GM12873 (cell line): ENCODE data around the gene AGPAT3.

Source experiments
- TF ChIP-seq, protein P1 (sequence below): IDR thresholded peaks from 2 replicates; pipeline ENCODE4 v1.5.1; 2012; ENCODE audit warnings: low read depth, mild to moderate bottlenecking, moderate library complexity, low read length, control low read depth; ENCODE audit not compliant: insufficient read depth; ENCODE audit errors: missing control alignments

Gene AGPAT3

DNA sequence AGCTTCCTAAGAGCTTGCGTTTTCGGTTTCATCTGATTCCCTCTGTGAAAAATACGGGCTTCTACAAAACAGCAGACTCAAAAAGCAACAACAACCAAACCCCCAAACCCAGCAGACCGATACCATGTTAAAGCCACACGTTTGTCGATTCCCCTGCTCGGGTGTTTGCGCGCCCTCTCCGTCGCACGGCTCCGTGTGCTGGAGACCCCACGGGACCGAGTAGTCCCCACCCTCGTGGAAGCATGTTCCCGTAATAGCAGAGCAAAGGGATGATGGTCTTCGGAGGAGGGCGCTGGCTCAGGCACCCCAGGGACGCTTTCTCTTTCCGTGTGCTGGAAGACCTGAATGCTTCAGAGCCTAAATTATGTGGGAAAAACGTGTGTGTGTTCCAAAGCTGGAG, 42.7 kb downstream of the AGPAT3 start:
- TF ChIP-seq, protein P1, sequence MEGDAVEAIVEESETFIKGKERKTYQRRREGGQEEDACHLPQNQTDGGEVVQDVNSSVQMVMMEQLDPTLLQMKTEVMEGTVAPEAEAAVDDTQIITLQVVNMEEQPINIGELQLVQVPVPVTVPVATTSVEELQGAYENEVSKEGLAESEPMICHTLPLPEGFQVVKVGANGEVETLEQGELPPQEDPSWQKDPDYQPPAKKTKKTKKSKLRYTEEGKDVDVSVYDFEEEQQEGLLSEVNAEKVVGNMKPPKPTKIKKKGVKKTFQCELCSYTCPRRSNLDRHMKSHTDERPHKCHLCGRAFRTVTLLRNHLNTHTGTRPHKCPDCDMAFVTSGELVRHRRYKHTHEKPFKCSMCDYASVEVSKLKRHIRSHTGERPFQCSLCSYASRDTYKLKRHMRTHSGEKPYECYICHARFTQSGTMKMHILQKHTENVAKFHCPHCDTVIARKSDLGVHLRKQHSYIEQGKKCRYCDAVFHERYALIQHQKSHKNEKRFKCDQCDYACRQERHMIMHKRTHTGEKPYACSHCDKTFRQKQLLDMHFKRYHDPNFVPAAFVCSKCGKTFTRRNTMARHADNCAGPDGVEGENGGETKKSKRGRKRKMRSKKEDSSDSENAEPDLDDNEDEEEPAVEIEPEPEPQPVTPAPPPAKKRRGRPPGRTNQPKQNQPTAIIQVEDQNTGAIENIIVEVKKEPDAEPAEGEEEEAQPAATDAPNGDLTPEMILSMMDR: no peak

DNA sequence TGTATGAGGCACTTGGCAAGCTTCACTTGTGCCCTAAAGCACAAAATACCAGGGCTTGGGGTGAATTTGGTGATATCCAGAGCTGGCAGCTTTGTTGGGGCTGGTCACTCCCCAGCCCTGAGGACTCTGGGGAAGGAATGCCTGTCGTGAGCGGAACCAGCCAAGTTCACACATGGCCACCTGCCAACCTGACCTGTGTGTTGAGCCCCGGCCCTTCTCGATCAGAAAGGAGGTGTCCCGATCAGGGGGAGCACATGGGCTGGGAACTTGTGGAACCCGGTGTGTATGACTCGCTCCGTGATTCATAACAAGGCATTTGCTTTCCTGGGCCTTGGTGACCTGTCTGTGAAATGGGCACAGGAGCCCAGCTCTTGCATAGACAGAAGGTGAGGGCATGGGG, 43.1 kb downstream of the AGPAT3 start:
- TF ChIP-seq, protein P1: no peak

DNA sequence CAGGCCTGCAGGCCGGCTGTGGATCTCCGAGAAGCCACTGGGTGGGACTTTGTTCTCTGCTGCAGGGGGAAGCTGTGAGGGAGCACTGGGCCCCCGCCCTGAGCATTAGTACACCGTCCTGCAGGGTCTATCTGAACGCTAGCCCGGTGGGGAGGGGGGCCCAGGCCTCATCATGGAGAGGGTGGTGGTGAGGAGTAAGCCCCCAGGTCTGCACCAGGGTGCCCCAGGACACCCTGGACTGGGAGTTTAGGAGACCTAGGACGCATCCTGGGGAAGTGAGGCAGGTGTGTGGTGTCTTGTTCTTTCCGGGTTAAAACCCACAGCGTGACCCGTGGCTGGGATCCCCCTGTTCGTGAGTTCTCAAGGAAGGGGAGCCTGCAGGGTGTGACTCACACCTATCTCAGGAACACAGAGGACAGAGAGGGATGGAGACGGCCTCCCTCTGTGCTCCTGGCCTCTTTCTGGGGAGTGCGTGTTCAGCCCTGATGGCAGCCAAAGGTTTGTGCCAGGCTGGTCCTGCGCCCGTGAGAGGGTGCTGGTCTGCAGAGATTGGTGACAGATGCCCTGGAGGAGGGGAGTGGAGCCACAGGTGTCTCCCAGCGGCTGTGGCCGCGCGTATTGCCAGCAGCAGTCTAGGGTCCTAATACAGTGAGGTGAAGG, 44.8 kb downstream of the AGPAT3 start:
- TF ChIP-seq, protein P1: no peak

DNA sequence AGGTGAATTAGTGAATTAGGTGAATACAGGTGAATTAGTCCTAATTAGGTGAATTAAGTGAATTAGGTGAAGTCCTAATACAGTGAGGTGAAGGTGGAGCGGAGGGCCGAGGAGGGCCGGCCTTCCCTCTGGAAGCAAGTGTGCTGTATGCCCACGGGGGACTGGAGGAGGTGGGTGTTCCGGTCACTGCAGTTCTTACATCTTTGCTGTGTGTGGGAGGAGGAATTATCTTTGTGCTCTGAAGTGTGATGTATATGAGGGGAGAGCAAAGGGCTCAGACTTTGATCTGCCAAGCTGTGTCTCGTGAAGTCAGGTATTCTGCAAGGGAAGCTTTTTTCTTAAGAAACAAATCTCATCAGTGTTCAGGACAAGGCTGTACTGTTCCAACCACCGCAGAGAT, 45.4 kb downstream of the AGPAT3 start:
- TF ChIP-seq, protein P1: no peak

DNA sequence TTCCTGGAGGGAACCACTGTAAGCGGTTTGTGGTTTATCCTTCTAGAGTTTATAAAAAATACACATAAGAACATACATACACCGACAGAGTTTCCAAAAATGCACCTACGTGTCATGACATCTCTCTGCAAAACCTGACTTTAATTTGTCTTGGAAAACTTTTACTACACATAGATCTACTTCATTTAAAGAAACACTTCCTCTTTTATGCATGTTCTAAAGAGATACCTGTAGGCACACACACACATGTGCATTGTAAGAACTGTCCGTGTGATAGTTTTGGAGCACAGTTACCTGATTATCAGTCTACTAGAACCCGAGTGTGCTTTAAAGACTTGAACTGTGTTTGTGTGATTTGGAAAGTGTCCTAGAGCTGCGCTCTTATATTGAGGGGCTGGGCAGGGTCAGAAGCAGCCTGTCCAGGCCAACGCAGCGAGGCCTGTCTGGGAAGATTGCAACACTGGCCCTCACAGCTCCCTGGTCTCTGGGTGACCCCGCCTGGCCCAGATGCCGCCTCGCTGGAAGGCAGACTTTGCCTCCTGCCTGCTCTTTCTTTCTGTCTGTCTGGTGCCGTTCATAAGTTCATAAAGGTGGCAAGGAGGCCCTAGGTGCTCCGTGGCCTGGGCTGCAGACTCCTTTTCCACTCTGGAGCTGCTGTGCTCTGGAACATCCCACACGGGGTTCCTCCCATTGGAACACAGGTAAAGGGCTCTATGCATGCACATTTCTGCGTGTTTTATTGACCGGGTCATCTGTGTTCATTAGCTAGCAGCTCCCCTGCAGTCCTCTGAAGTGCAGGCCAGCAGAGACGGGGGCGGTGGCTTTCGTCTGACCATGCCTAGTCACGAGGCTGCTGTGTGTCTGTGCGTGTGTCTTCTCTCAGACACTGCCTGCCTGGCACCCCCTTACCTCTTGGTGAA, 46.3 kb downstream of the AGPAT3 start:
- TF ChIP-seq, protein P1: no peak

DNA sequence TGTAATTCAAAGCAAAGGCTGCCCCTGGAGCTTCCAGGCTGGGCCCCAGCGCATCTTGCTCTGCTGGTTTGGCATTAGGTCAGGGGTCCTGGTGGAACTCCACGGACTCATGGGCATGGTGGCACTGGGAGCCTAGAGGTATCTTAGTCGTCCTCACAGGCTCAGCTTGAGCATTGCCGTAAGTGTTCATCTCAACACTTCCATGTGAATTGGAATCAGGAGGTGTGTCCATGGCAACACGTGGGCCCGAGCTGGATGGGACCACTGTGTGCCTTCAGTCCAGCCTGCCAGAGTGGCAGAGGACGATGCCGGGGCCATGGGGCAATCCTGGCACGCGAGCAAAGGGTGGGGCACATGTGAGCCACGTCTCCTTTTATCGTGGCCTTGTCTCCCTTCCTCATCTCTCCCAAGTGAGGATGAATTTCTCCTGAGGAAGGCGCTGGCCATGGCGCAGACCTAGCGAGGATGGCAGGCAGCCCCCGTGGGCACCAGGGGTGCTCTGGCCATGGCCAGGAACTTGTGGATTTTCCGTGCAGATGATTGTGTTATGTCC, 47.0 kb downstream of the AGPAT3 start:
- TF ChIP-seq, protein P1: no peak

DNA sequence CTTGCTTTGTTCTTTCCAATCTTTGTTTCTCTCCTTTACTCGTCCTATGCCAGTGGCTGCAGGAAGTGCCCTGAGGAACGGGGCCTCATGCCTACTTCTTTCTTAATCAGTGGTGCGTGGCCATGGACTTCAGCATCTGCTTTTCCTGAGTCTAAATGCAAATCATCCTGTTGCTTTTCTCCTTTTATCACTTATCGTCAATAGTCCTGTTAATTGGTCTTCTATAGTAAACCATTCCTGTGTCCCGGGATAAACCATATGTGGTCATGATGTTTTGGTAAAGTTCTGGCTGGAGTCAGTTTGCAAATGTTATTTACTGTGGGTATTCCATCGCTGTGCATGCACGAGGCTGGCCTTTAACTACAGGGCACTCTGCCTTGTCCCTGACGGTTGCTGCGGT, 47.5 kb downstream of the AGPAT3 start:
- TF ChIP-seq, protein P1: no peak
